ENCODE data around the gene MACC1.

The MACC1 gene

GRCh38 chr7:20217193-20217948 lies at the start of gene MACC1:
MACC1 (minus strand) TSS chr7:20217384; CDS start chr7:20161862, 55,522 bp downstream.
- DNase-seq, result no peak

- no peak for DNase-seq
These were observed 47.4 kb upstream of the MACC1 start for GRCh38 chr7:20264623-20265022.

- DNase-seq, result no peak
These were observed 43.0 kb upstream of the MACC1 start for GRCh38 chr7:20260223-20260622.

- no peak for DNase-seq
These were observed 40.0 kb upstream of the MACC1 start for GRCh38 chr7:20257212-20257611.

- no peak for DNase-seq
These were observed 32.7 kb upstream of the MACC1 start for GRCh38 chr7:20249920-20250319.

- no peak for DNase-seq
These were observed 32.2 kb upstream of the MACC1 start for GRCh38 chr7:20249376-20249775.

- DNase-seq, result no peak
These were observed 29.1 kb upstream of the MACC1 start for GRCh38 chr7:20246236-20246635.

GRCh38 chr7:20244334-20245120 lies 27.3 kb upstream of the MACC1 start:
- DNase-seq, result no peak

- no peak for DNase-seq
These were observed 24.7 kb upstream of the MACC1 start for GRCh38 chr7:20241911-20242261.

- no peak for DNase-seq
These were observed 24.2 kb upstream of the MACC1 start for GRCh38 chr7:20241194-20241910.

GRCh38 chr7:20240080-20240926 lies 23.1 kb upstream of the MACC1 start:
- DNase-seq, result no peak

GRCh38 chr7:20238754-20239324 lies 21.7 kb upstream of the MACC1 start:
- no peak for DNase-seq

- DNase-seq, result no peak
These were observed 21.1 kb upstream of the MACC1 start for GRCh38 chr7:20238194-20238753.

- DNase-seq, result no peak
These were observed 20.4 kb upstream of the MACC1 start for GRCh38 chr7:20237464-20238193.

GRCh38 chr7:20236790-20237189 lies 19.6 kb upstream of the MACC1 start:
- DNase-seq, result no peak

GRCh38 chr7:20236043-20236442 lies 18.9 kb upstream of the MACC1 start:
- DNase-seq, result no peak

GRCh38 chr7:20235288-20235687 lies 18.1 kb upstream of the MACC1 start:
- no peak for DNase-seq

- DNase-seq, result no peak
These were observed 16.2 kb upstream of the MACC1 start for GRCh38 chr7:20233362-20233761.

- no peak for DNase-seq
These were observed 15.7 kb upstream of the MACC1 start for GRCh38 chr7:20232848-20233247.

- DNase-seq, result no peak
These were observed 12.7 kb upstream of the MACC1 start for GRCh38 chr7:20229646-20230500.

Data from GDM1 (cell line).